Upper lobe of right lung (tissue), 1 donor: ENCODE results near the gene SMAGP. TPM values are rescaled to one million over a fixed set of nuclear protein-coding genes. Genes with fewer than 3 reads are reported as not detected.

Source experiments
- ATAC-seq: fragments of 200-7000 bp; cut with Tn5 transposase; one replicate; pipeline ENCODE4 v1.9.1; 2020; ENCODE audit warnings: mild to moderate bottlenecking, moderate library complexity
- DNase-seq: peaks from one replicate; pipeline ENCODE4 v3.0.0-alpha.2; 2020
- H3K27ac ChIP-seq: fragments of 200-600 bp; one replicate; pipeline ENCODE4 v1.8.0; 2022
- H3K27me3 ChIP-seq: fragments of 200-600 bp; one replicate; pipeline ENCODE4 v1.8.0; 2022; ENCODE audit warnings: mild to moderate bottlenecking
- H3K36me3 ChIP-seq: fragments of 200-600 bp; one replicate; pipeline ENCODE4 v1.8.0; 2022
- H3K4me1 ChIP-seq: fragments of 200-600 bp; one replicate; pipeline ENCODE4 v1.8.0; 2022
- H3K4me3 ChIP-seq: fragments of 200-600 bp; one replicate; pipeline ENCODE4 v1.8.0; 2022; ENCODE audit warnings: mild to moderate bottlenecking
- H3K9me3 ChIP-seq: fragments of 200-600 bp; one replicate; pipeline ENCODE4 v1.8.0; 2022
- intact Hi-C: fragments of 100-400 bp; cut with DNase I; formaldehyde crosslinking; loops from one replicate; pipeline ENCODE4 v1.11.0; 2022
- total RNA-seq: library from RNA; stranded (reverse); fragmentation: NEBNext Ultra II Directional; extraction: Animal tissue kit (Norgen Biotek cat#: 25700); gene quantifications from one replicate; pipeline ENCODE4 v1.2.1, GENCODE V29; 2021
- TF ChIP-seq, protein P1 (sequence below): fragments of 200-600 bp; IDR thresholded peaks from one replicate; pipeline ENCODE4 v1.8.0; 2022; ENCODE audit warnings: antibody characterized with exemption
- donor health status: DM: no; HTN: yes; CAD: no; lungs with severe emphysema.

SMAGP gene
- total RNA-seq, 1 donor from 2014 or later: 34.2 TPM

DNA sequence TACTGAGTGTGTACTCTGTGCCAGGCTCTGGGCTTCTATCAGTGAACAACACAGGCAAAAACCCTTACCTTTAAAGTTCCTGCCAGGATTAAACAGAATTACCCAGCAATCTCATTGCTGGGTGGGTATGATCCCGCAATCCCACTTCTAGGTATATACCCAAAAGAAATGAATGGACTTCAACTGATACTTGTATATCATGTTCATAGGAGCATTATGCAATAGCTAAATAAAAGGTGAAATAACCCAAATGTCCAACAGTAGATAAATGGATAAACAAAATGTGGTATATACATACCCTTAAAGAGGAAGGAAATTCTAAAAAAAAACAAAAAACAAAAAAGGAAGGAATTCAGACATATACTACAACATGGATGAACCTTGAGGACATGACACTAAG lies 16.9 kb downstream of the SMAGP start:
- Histone ChIP-seq H3K36me3 (no peaks in the 10 kb centered on the region), H3K27ac (no peak overlapping the region), H3K4me1 (no peaks in the 10 kb centered on the region), H3K4me3 (no peak overlapping the region), H3K9me3 (no peaks in the 10 kb centered on the region), H3K27me3 (no peaks in the 10 kb centered on the region)
- TF ChIP-seq, protein P1, sequence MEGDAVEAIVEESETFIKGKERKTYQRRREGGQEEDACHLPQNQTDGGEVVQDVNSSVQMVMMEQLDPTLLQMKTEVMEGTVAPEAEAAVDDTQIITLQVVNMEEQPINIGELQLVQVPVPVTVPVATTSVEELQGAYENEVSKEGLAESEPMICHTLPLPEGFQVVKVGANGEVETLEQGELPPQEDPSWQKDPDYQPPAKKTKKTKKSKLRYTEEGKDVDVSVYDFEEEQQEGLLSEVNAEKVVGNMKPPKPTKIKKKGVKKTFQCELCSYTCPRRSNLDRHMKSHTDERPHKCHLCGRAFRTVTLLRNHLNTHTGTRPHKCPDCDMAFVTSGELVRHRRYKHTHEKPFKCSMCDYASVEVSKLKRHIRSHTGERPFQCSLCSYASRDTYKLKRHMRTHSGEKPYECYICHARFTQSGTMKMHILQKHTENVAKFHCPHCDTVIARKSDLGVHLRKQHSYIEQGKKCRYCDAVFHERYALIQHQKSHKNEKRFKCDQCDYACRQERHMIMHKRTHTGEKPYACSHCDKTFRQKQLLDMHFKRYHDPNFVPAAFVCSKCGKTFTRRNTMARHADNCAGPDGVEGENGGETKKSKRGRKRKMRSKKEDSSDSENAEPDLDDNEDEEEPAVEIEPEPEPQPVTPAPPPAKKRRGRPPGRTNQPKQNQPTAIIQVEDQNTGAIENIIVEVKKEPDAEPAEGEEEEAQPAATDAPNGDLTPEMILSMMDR: no peak
- DNase-seq: no peak
- ATAC-seq: no peak
- intact Hi-C loops: no loop called here

DNA sequence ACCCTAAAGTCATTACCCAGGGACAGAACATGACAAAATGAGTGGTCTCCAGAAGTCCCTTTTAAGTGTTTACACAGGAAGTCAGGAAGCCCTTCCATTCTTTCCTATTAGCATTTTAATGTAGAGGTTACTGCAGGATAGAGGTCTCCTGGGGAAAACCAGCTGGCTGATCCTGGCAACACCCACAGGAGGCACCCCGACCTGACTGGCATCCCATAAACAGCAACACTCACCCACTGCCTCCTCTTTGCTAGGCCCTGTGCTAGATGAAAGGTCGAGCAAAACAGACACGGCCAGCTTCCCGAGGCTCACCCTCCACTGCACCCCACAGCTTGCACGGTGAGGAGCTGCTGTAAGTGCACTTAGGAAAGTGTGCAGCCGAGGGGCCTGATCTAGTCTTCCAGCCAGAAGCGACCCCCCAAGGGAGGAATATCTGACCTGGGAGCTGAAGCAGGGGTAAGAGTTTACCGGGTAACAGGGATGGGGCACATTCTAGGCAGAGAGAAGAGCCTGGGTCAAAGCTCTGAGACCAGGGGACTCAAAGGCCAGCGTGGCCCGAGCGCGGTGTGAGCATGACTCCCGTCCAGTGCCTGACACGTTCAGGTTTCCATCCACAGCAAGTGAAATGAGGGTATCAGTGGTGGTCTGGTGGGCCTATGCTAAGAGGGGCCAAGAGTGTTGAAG lies 22.6 kb downstream of the SMAGP start:
- intact Hi-C loops: no loop called here
- H3K27me3 ChIP-seq: no peaks in the 10 kb centered on the region
- DNase-seq (no peak), ATAC-seq (peak; percentile 22)
- H3K36me3 ChIP-seq: peaks cover 29% of the 10 kb centered on the region
- peak overlapping the region; percentile 70 for H3K27ac ChIP-seq
- TF ChIP-seq, protein P1: no peak
- H3K9me3 ChIP-seq: no peaks in the 10 kb centered on the region
- no peak overlapping the region for H3K4me3 ChIP-seq
- H3K4me1 ChIP-seq: peaks cover 35% of the 10 kb centered on the region

DNA sequence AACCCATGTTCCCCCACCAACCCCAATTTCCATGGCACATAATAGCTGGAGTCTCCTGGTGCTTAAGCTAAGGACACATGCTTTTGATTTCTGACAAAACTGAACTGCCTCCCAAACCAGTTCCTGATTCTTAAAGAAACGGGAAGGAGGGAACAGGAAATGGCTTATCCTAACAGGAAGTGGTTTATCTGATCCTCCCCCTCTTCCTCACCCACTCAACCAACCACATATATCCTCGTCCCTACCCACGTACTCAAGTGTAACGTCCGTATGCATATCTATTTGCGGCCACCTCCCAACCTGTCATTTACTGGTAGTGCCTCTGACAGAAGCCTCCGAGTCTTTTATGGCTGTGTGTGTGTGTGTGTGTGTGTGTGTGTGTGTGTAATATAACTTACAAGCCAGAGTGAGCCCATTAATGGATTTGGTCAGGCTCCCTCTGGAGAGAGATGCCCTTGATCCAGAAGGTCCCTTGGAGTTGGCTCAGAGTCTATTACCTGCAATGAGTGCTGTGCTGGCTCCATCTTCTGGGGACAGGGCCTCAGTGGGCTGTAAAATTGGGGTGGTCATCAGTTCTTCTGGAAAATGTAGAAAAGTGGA lies 23.9 kb downstream of the SMAGP start:
- H3K36me3 ChIP-seq: peaks cover 42% of the 10 kb centered on the region
- intact Hi-C loops: no loop called here
- ATAC-seq (peak; percentile 91), DNase-seq (no peak)
- H3K4me3 ChIP-seq: no peak overlapping the region
- no peaks in the 10 kb centered on the region for H3K9me3 ChIP-seq
- H3K27ac ChIP-seq: peak overlapping the region; percentile 70
- H3K27me3 ChIP-seq: no peaks in the 10 kb centered on the region
- TF ChIP-seq, protein P1: no peak
- peaks cover 43% of the 10 kb centered on the region for H3K4me1 ChIP-seq

DNA sequence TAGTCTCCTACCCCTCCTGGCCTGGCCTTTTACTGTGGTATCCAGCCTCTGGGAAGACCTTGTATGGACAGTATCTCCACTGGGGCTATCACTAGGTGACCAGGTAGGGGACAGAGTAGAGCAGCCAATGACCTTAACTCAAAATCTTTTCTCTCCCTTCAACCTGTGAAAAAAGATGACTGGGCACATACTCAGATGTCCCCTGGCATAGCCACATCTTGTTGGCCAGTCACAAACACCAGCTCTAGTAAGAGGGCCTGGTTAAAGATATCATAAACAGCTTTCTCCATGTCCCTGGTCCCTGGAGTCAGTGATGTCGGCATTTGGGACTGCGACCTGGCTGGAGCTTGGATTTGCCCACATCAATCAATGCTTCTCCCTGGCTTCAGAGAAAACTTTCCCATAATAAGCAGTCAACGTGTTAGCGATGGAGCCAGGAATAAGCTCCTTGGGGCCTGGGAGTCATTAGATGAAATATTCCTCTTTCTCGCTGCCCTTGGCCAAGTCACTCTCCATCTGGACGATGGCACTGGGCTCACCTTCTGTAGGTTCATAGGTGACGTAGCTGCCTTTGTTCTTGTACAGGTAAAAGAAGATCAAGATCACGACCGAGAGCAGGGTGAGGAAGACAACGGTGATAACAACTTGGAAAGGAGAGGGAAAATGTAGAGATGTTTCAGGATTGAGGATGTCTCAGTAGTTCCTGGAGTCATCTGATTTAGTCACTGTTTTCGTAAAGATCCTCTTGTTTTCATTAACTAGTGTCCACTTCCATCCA lies 24.6 kb downstream of the SMAGP start:
- H3K4me1 ChIP-seq: peaks cover 50% of the 10 kb centered on the region
- DNase-seq (no peak), ATAC-seq (no peak)
- TF ChIP-seq, protein P1: no peak
- peak overlapping the region; percentile 36 for H3K27ac ChIP-seq
- intact Hi-C loops: no loop called here
- no peaks in the 10 kb centered on the region for H3K9me3 ChIP-seq
- peaks cover 49% of the 10 kb centered on the region for H3K36me3 ChIP-seq
- H3K27me3 ChIP-seq: no peaks in the 10 kb centered on the region
- no peak overlapping the region for H3K4me3 ChIP-seq

DNA sequence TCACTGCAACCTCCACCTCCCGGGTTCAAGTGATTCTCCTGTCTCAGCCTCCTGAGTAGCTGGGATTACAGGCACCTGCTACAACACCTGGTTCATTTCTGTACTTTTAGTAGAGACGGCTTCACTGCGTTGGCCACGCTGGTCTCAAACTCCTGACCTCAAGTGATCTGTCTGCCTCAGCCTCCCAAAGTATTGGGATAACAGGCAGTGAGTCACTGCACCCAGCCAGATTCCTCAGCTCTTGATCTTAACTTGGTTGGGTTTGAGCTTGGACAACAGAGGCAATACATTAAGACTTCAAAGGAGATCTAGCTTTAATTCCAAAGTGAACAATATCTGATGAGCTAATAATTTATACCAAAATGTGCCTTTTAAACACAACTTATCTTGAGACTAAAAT lies 25.9 kb downstream of the SMAGP start:
- TF ChIP-seq, protein P1: no peak
- intact Hi-C loops: no loop called here
- Histone ChIP-seq H3K27ac (no peak overlapping the region), H3K4me3 (no peak overlapping the region), H3K27me3 (no peaks in the 10 kb centered on the region), H3K9me3 (no peaks in the 10 kb centered on the region), H3K4me1 (peaks cover 61% of the 10 kb centered on the region), H3K36me3 (peaks cover 57% of the 10 kb centered on the region)
- ATAC-seq (no peak), DNase-seq (no peak)
